Activated CD8-positive, alpha-beta memory T cell treated with anti-CD3 and anti-CD28 coated beads, Interleukin-2, amount 50 U/mL, for 4 hours (primary cell): Measurements from ENCODE around the gene SPOCD1.

Experiments used
- DNase-seq: peaks from one replicate; pipeline ENCODE4 v3.0.0-alpha.2; 2020

The SPOCD1 gene

GRCh38 chr1:31754397-31754796, 61.4 kb downstream of the SPOCD1 start:
- DNase-seq: no peak

GRCh38 chr1:31753707-31754349, 62.0 kb downstream of the SPOCD1 start:
- DNase-seq: no peak

- no peak for DNase-seq
These were observed 62.8 kb downstream of the SPOCD1 start for GRCh38 chr1:31752952-31753475.

- DNase-seq: no peak
These were observed 63.6 kb downstream of the SPOCD1 start for GRCh38 chr1:31752258-31752657.

GRCh38 chr1:31751822-31752241, 64.0 kb downstream of the SPOCD1 start:
- no peak for DNase-seq

- DNase-seq: no peak
These were observed 64.8 kb downstream of the SPOCD1 start for GRCh38 chr1:31750858-31751510.

GRCh38 chr1:31749785-31750735, 65.8 kb downstream of the SPOCD1 start:
- DNase-seq: no peak

- no peak for DNase-seq
These were observed 67.5 kb downstream of the SPOCD1 start for GRCh38 chr1:31748365-31748764.

- no peak for DNase-seq
These were observed 68.5 kb downstream of the SPOCD1 start for GRCh38 chr1:31747304-31747703.

GRCh38 chr1:31746687-31747086, 69.1 kb downstream of the SPOCD1 start:
- DNase-seq: no peak

- no peak for DNase-seq
These were observed 69.7 kb downstream of the SPOCD1 start for GRCh38 chr1:31745946-31746670.

- peak; percentile 52 for DNase-seq
These were observed 70.5 kb downstream of the SPOCD1 start for GRCh38 chr1:31745096-31745945.

GRCh38 chr1:31744165-31744888, 71.5 kb downstream of the SPOCD1 start:
- no peak for DNase-seq

GRCh38 chr1:31742462-31743212, 73.2 kb downstream of the SPOCD1 start:
- no peak for DNase-seq
